GM21528 (cell line): Measurements from ENCODE around the gene PMEPA1.

Source experiments
- ATAC-seq: cut with Tn5 transposase; IDR thresholded peaks from one replicate; pipeline ENCODE4 v1.9.1; 2021; ENCODE audit warnings: mild to moderate bottlenecking, moderate library complexity; ENCODE audit not compliant: unreplicated experiment, low FRiP score

PMEPA1 gene

DNA sequence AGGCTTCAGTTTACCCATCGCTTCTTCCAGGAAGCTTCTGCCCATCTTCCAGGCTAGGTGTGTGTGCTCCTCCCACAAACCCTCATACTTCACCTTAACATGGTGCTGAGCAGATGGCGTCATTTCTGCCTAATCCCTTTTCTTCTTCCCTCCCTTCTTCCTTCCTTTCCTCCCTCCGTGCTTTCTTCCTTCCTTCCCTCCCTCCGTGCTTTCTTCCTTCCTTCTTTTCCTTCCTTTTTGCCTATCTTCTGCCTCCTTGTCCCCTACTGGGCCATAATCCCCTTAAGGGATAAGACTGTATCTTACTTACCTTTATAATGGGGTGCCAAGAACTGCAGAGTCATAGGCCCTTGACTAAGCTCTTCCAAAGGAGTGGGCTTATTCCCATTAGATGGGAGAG is 27.5 kb upstream of the PMEPA1 start:
- no peak for ATAC-seq

DNA sequence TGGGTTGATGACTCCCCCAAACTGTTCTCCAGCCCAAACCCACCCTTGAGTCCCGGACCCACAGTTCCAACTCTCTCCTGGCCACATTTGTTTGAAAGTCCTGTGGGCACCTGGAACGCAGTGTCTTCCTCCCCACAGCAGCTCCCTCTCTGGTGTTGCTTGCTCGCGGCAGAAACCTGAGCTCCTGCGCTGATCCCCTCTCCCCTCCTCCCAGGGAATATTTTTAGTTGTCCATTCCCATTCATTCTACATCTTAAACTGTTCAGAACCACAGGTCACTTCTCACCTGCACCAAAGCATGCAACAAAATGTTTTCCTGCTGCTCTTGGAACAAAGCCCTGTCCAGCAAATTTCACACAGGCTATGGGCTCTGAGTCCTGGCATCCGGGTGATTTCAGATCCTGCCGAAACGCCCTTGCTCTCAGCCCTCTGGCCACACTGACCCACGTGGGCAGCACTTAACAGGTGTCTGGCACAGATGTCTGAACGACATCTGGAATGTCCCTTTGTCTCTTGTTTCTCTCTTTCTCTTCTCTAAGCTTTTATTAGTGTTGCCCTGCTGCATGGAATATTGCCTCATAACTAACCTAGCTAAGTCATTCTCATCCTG is 27.0 kb upstream of the PMEPA1 start:
- ATAC-seq, result no peak

DNA sequence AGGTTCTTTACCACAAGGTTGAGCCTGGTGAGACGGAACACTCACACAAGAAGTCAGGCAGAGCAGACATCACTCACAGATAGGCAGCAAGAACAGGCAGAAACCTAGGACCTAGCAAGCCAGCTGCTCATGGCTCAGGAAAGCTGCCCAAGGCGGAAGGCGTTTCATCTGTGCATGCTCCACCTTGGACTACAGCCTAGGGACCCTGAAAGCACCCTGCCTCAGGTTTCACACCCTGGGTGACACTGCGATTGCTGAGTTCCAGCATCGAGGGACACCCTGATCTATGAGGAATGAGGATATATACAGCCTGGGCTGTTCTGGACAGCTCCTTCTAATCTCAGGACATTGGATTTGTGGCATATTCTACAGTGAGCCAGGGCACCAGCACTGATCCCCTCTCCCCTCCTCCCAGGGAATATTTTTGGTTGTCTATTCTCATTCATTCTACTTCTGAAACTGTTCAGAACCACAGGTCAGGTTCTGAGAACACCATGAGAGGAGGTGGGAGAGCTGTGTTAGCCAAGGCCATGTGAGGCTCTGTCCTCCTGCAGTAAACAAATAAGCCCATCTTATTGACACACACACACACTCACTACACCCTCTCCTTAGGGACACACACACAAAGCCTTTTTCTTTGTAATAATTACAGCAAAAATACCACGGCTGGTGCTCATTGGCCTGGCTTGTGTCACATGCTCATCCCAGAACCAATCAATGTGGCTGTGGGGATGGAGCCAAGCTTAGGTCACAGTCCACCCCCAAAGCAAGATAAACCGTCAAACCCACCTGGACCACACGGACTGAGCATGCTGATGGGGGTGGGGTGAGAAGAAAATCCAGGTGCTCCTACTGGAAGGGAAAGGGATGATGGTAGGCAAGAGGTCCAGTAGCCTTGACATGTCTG is 26.3 kb upstream of the PMEPA1 start:
- ATAC-seq, result no peak

DNA sequence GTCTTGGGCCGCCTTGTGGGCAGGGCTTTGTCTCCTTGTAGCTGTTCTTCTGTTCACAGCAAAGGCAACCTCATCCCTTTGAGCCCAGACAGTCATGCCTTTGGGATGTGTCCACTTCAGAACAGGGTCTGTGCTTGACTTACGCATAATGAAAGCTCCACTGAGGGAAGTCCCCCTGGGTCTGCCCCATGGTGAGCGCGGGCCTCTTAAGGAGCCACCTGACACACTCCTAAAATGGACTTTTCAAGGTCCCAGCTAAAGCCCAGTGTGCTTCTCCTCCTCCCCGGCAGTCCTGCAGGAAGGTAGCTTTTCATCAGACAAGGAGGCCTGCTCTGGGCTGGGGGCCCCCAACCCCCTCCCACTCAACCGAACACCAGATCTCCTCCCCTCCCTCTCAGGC is 24.9 kb upstream of the PMEPA1 start:
- no peak for ATAC-seq

DNA sequence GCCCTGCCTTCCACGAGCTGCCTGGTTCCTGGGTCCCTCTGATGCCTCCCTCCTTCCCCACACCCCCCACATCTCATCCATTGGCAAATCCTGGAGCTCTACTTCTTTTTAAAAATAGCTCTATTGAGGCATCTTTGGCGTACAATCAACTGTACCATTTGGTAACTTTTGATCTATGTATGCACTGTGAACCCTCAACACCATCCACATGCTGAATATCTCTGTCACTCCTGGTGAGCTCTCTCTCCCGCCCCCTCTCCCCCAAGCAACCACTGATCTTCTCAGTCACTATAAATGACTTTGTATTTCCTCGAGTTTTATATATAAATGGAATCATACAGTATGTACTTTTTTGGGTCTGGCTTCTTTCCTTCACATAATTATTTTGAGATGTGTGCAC is 22.4 kb upstream of the PMEPA1 start:
- no peak for ATAC-seq

DNA sequence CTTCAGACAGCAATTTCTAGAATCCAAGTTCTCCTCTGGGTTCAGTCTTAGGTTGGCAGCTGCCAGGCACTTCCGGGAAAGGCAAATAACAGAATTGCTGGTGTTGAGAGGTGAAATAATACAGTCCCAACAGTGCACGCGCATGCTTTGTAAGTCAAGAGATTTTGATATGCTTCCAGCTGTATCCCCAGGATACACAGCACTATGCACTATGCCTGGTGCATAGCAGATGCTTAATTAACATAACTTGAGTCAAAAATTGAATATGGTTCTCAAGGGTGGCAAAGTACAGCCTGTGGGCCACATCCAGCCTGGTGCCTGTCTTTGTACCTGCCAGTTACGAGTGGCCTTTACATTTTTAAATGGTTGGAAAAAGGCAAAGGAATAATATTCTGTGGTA is 18.9 kb upstream of the PMEPA1 start:
- ATAC-seq, result no peak

DNA sequence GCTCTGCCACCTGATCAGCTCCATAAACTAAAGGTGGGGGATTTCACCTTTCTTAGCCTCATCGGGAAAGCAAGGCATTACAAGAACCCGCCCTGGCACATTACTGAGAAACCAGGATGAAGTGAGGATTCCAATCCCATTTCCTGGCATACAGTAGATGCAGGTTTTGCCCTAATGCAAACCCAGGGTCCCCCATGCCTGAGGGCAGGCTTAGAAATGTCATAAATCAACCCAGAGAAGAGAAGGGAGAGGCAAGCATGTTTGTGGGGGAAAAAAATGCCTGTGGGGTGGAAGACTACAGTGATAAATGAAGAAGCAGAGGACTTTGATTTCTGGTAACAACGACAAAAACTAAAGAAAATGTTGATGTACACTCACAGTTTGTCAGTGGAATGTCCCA is 18.0 kb upstream of the PMEPA1 start:
- no peak for ATAC-seq

DNA sequence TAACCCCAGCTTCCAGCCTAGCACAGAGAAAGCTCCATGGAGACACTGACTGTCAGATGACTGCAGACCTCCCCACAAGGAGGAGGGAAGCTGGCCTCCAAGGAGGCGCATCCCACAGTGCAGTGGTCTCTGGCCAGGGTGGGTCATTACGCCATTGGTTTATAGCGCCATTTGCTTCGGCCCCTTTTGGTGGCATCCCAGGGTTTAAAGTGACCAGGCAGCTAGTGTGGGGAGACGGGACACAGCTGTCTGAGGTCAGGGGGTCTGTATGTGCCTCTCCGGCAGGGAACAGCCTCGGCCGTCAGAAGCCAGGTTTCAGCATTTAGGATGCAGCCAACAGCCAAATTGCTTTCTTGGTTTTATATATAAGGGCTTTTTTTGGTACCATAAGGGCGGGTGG is 15.8 kb upstream of the PMEPA1 start:
- ATAC-seq, result no peak

DNA sequence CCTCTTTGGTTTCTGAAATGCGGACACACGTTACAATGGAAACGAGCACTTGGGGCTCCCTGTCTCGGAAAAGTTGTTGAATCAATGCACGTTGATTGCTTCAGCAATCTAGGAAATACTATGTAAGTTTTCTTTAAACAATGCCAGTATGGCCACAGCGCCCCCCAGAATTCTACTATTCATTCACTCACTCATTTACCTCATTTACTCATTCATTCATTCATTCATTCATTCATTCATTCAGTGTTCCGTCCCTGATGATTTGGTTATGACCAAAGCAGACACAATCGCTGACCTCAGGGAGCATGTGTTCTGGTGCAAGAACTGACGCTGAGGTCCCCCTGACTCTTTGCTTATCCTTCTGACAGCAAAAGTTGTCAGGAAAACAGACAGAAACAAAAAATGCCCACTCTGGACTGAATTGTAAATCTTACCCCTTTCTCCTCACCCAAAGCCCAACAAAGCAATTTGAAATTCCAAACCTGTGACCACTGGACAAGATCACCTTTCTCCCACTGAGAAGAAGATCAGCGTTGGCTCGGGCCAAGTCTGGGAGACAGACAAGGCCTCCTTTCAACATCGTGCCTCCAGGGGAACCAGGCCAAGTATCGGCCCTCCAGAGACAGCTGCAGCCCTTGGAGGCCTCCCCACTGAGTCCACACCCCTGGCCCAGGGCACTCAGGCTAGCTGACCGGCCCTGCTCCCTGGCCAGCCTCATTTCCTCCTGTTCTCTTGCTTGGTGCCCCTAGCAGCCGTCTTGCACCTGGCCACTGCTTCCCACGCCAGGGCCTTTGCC is 15.0 kb upstream of the PMEPA1 start:
- no peak for ATAC-seq

DNA sequence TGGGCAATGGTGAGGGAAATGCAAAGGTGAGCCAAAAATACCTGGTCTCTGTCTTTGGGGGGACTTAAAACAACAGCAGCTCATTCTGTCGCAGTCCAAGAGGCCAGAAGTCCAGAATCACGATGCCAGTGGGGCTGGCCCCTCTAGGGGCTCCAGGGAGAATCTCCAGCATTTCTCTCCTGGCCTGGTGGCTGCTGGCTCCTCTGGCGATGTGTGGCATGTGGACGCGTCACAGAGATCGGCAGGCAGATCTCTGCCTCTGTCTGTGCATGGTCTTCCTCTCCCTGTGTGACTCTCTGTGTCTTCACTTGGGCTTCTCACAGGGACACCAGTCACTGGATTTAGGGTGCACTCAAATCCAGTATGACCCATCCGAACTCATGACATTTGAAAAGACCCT is 14.0 kb upstream of the PMEPA1 start:
- no peak for ATAC-seq

DNA sequence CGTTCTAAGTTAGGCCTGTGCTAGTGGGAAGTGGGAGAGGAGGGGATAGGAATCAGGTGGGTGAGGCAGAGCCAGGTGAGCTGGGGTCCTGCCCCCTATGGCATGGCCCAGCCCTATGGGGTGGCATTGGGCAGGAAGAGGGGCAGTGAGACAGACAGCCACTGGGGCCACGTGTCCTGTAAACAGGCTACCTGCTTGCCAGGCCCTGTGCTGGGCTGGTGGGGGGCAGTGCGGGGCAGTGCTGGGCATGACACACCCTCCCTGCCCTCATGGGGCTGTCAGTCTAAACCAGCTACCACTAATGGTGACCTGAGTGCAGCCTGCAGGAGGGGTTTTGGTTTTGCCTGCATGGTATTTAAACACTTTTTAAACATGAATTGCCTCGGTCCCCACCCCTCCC is 10.1 kb upstream of the PMEPA1 start:
- ATAC-seq, result no peak

DNA sequence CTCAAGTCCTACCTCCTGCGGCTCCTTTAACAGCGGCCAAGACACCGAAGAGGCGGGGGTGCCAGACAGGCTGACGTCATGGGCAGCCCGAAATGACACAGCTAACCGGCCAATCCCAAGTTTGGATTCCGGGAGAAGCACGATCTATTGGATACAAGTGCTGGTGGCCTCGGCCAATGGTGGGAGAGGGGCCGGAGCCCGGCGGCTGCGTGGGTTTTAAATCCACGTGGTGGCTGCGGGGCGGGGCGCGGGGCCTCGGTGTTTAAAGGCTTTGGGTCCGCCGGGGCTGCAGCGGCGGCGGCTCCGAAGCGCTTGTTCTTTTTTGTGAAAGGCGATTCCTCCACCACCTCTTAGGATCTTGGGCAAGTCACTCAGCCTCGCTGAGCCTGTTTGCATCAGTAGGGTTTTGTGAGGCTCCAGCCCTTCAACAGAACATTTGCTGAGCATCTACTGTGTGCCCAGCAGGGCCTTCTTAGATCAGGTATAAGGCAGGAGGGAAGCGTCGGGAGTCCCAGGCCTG is 8.7 kb upstream of the PMEPA1 start:
- peak; percentile 89 for ATAC-seq

DNA sequence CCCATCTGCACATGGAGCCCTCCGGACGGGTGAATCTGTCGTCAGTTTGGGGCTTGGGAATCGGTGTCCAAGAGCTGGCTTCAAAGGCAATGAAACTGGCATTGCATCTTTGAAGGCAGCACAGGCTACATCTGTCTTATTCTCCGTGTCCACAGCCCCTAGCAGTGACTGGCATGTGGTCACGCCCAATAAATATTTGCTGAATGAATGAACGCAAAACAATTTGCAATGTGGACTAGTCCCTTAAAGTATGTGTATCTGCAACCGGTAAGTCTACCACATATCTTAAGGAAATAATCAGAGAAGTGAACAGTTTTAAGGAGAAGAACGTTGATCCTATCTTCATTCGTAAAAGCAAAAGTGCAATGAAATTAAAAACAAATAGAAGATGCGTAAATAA is 8.0 kb upstream of the PMEPA1 start:
- ATAC-seq, result no peak

DNA sequence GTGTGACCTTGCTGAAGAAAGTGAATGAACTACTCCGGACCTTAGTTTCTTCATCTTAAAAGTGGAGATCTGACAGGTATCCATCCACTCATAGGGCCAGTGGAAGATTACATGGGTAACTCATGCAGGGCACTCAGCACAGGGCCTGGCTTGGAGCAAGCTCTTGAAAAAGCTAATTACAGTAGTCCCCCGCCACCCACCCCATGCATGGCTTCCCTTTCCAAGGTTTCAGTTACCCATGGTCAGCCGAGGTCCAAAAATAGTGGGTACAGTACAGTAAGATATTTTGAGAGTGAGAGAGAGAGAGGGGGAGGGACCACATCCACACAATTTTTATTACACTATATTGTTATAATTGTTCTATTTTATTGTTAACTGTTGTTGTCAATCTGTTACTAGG is 7.1 kb upstream of the PMEPA1 start:
- ATAC-seq, result no peak

DNA sequence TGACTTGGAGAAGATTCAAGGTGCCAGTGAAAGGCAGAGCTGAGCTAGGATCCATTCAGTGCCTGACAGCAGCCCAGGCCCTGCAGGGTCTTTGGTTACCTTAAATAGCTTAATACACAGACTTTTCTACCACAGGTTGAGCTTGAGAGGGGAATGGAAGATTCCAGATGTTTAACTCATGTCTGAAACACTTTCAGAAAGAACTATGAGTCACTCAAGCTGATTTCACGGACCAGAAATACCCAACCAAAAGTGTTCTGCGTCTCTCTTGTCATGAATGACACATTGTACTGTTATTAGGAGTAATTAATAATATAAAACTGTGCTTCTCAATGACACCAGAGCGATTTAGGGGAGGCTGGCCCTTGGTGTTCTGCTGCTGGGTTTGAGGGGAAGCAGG is 6.4 kb upstream of the PMEPA1 start:
- no peak for ATAC-seq

DNA sequence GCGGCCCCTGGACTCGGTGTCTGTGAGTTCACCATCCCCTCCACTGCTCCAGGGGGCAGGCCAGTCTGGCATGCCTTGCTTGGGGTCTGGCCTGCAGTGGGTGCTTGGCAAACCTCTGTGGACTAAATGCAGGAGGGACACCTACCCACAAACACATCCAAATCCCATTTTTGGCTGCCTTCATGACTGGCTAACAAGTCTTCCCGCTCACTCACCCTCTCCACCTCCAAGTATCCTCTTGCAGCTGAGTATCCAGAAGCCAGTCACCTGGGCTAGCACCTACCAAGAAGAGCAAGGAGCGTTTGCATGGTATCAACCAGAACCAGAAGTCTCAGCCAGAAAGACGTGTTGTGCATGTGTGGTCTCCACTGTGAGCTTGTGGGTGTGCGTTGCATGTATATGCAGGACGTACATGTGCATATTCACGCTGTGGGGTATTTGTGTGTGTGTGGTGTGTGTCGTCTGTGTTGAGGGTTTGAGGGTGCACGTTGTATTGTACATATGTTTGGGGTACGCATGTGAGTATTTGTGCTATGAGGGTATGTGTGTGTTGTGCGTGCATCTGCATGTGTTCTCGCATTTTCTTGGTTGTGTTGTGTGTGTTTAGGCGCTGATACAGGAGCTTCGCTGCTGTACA is 5.6 kb upstream of the PMEPA1 start:
- ATAC-seq, result no peak

DNA sequence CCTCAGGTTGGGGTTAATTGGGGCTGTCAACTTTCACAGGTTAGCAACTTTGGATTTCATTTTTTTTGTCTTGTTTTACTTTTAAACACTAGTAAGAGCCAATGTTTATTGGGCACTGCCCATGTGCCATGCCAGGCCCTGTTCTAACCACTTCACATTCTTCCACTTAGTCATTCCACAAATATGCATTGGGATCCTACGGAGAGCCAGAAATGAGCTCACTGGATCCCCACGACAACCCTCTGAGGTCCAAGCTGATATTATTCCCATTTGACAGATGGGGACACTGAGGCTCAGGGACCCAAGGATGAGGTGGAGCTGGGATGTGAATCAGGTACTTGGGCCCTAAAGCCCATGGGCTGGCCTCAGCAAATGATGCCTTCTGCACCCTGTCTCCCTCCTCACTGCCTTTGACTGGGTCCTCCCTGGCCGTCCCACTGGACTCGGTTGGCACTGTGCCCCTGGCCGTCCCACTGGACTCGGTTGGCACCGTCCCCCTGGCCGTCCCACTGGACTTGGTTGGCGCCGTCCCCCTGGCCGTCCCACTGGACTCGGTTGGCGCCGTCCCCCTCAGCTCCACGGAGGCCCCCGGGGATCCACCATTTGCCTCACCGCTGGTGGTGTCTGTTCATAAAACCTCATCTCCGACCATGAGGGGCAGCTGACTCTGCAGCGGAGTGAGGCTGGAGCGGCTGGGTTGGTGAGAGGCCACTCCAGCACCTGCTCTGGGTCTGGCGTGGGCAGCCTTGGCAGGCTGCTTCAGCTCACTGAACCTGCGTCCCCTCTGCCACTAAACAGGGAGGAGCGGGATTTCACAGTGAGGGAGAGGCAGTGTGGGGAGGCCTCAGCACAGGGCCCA is 4.8 kb upstream of the PMEPA1 start:
- no peak for ATAC-seq

DNA sequence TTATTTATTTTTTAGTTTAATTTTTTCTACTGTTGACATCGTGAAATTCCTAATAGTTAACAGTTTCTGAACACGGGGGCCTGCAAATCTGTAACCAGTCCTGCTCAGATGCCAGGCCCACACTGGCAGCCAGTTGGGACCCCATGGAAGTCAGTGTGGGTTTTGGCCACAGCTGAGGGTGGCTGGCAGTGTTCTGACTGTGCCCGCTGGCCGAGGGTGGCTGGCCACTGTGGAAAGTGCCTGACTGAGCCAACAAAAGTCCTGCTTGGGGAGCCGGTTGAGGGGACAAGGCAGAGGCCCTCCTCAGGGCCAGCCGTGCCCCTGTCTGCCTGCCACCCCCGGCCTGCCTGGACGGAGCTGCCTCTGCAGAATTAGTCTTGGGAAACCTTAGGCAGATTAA is 4.1 kb upstream of the PMEPA1 start:
- ATAC-seq, result no peak

DNA sequence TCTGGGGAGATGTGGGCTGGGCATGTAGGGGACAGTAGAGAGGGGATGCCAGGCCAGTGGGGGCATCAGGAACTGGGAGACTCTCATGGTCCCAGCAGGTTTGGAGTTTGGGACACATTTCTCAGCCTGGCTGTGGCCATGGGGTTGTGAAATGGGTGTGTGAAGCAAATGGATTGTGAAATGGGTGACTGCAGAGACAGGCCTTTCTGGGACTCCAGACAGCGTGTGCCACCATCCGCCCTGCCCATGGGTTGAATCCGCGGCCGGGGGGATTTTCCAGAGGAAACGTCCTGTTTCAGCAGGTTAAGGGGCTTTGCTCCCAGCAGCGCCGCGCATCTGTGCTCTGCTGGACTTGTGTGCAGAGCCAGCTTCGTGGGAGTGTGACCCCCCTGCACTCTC is 3.7 kb upstream of the PMEPA1 start:
- no peak for ATAC-seq
